Measurements from ENCODE around the gene LRRC59.

GRCh38 chr17:50394711-50395110 lies 2.6 kb downstream of the LRRC59 start:
- TF ChIP-seq CTCF (IDR thresholded peaks at IDR 0.05; ENCODE audit: insufficient read depth, low read length, poor library complexity, severe bottlenecking) (no peak), EZH2phosphoT487 (conservative IDR thresholded peaks at IDR 0.05; ENCODE audit: low read length) (no peak)

Data from SU-DHL-6 (cell line).